NCI-H748 (cell line): ENCODE data around the gene TMEM184B.
"Not testable (repeated sequence)": the region's sequence is repeated elsewhere in the genome, so short reads cannot be mapped to it uniquely, and the experiment has no call there.

Experiments
- DNase-seq: peaks from one replicate; lab custom pipeline; 2025; ENCODE audit not compliant: unreplicated experiment; lab: John Stamatoyannopoulos, UW

The TMEM184B gene

GRCh38 chr22:38249803-38250642, 22.8 kb downstream of the TMEM184B start:
- DNase-seq, result no peak

- no peak for DNase-seq
These were observed 23.5 kb downstream of the TMEM184B start for GRCh38 chr22:38249301-38249700.

GRCh38 chr22:38248280-38248679, 24.5 kb downstream of the TMEM184B start:
- no peak for DNase-seq

DNA sequence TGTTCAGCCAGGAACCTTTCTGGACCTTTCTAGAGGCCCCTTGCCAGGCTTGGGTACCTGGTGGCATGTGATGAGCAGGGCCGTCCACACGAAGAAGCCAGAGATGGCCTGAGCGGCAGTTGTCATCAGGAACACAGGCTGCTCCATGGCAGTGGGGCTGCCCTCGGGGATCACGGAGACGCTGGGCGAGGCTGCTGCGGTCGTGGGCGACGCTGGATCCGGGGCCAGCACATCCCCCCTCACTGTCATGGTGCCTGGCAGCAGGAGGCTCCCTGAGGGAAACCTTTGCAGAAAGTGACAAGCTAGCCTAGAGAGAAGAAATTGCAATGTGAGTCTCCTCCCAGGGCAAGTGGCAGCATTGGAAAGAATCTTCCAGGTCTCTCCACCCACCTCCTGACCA, 25.1 kb downstream of the TMEM184B start:
- DNase-seq, result no peak

DNA sequence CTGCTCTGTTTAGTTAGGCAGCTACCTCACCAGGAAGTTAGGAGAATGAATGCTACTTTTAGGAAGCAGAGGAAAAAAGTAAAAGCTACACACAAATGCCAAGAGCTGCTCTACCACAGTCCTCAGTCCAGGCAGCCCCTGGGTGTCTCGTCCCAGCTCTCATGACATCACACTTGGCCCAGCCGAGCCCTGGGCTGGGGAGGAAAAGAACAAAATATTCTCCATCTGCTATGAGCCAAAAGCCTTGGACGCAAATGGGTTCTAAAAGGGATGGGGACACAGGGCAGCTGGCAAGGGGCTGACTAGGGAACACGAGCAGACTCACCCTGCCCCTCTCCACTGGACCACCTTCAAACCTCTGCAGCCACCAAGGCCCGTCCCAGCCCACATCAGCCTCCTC, 26.1 kb downstream of the TMEM184B start:
- no peak for DNase-seq

GRCh38 chr22:38246046-38246658, 26.7 kb downstream of the TMEM184B start:
- no peak for DNase-seq

- no peak for DNase-seq
These were observed 28.7 kb downstream of the TMEM184B start for GRCh38 chr22:38244106-38244505.

- peak; percentile 94 for DNase-seq
These were observed 29.6 kb downstream of the TMEM184B start for GRCh38 chr22:38243007-38243765.

GRCh38 chr22:38240734-38241252, 32.0 kb downstream of the TMEM184B start:
- no peak for DNase-seq

DNA sequence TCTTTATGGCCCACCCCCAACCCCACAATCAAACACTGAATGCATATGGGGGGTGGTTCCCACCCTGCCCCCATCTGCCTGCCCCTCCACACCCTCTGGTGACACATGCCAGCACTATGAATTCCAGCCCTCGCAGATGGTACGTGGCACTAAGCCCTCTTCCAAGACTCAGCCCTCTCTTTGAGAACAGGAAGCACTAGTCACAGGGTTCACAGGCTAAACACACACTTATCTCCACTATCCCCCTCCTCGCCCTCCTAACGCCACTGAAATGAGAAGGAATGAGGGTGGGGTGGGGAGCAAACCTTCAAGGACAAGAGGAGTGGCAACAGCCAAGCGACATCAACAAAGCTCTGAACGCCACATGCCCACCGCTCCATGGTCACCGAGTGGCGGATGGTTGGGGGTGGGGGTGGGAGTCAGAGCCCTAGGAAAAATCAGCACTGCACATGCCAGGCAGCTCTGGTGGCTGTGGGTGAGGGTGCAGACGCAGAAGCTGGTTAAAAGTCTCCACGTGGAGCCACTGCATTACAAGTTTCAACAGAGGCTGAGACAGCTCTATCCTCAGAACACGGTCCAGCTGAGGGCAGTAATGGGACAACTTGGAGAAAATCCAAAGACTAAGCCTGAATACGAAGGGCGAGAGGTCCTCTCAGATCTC, 33.6 kb downstream of the TMEM184B start:
- DNase-seq, result no peak

- DNase-seq, result no peak
These were observed 34.2 kb downstream of the TMEM184B start for GRCh38 chr22:38238519-38239071.

GRCh38 chr22:38236786-38237185, 36.0 kb downstream of the TMEM184B start:
- DNase-seq, result no peak

DNA sequence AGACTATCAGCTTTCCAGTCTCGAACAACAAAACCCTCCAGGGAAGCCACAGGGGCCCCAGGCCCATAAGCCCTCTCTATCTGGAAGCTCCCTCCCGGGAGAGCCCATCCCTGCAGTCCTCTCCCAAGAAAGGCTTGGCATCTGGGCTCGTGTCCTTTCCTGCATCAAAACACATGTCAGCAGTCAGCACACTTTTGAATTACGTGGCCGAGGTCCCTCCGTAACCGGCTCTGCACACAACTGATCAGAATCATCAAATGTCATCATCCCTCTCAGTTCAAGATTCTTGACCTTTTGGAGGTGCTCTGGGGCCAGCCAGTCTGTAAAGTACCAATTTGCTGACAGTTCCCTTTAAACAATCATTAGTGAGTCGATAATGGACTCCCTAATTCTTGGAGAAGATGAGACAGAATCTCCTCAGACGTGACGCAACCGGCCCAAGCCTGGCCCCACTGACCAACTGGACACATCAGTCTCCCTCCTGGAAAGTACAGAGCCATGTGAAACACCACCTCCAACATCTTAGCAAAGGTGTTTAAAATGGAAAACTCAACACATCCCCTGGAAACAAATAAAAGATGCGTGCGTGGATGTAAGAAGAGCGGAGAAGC, 37.5 kb downstream of the TMEM184B start:
- no peak for DNase-seq

DNA sequence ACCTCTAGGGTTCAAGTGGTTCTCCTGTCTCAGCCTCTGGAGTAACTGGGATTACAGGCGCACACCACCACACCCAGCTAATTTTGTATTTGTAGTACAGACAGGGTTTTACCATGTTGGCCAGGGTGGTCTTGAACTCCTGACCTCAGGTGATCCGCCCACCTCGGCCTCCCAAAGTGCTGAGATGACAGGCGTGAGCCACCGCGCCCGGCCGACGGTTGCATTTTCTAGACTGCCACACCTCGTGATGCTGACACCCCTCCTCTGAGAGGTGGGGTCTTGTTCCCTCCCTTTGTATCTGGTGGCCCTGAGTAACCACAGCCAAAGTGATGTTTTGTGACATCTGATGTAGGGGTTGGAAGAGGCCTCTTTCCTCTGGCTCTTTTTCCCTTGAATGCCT, 39.0 kb downstream of the TMEM184B start:
- not testable (repeated sequence) for DNase-seq

DNA sequence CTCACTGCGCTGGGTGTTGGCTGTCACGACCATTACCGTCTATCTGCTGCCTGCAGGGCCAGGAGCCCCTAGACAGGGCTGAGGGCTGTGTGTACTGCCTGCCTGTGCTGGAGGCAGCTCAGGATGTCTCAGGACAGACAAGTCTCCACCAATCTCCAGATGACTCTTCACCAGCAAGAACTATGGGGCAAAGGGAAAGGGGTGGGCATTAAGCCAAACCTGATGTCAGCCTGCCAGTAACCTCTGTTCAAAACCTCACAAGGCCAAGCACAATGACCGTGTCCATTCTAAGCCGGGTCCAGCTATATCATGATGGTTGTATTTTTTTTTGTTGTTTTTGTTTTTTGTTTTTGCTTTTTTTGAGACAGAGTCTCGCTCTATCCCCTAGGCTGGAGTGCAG, 39.4 kb downstream of the TMEM184B start:
- DNase-seq, result no peak

DNA sequence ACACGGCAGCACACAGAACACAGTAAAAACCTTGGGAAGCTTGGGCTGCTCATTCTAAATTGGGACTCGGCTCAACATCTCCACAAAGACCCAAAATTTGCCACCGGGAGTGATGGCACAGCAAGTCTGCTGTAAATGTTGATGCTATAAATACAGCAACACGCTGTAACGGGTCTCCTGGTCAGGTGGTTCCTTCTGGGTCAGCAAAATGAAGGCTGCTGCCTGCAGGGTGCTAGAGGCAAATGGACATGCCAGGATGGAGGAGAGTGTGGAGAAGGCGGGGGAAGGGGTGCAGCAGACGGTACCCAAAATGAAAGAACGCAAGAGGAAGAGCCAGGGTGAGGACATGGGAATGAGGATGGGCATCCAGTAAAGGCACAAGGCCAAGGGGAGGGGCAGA, 40.6 kb downstream of the TMEM184B start:
- no peak for DNase-seq

DNA sequence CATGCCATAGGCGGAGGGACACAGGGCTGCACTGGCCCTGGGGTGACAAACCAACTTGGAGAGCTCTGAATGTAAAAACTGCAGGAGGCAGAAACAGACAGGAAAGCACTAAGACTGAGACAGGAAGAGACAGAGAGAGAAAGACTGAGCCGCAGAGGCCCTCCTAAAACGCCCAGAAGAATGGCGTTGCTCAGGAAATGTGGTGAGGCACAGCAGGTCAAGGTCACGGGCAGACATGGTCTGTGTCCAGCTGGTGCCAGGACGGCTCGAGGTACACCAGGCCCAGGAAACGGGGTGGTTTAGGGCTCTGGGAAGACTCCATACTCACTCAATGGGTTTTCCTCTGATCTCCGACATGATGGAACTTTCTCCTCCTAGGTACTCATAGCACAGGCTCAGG, 41.9 kb downstream of the TMEM184B start:
- no peak for DNase-seq

DNA sequence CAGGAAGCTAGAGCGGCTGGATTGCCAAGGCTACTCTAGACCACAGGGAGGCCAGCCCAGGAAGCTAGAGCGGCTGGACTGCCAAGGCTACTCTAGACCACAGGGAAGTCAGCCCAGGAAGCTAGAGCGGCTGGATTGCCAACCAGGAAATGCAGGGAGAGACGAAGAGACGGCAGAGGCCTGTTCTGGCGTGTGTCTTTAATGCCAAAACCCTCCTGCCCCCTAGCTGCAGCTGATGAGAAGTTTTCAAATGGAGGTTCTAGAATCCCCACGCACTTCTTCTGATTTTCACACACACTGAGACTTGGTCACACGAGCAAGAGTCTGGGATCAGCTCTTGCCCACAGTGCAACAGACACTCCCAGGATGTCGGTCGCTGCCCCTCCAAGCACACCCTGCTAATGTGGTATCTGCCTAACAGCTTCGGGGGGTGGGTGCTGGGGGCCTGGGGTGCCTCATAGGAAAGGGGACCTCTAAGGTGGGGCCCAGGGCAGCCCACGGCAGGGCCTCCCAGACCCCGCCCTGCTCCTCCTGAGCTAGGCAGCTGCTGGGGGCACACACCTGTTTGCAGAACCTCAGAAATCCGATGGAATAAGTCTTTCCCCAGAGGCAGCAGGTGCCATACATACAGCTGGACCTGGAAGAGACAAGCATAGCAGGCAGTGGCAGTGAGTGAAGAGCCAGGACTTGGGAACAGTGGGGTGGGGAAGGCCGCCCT, 42.5 kb downstream of the TMEM184B start:
- DNase-seq, result no peak

DNA sequence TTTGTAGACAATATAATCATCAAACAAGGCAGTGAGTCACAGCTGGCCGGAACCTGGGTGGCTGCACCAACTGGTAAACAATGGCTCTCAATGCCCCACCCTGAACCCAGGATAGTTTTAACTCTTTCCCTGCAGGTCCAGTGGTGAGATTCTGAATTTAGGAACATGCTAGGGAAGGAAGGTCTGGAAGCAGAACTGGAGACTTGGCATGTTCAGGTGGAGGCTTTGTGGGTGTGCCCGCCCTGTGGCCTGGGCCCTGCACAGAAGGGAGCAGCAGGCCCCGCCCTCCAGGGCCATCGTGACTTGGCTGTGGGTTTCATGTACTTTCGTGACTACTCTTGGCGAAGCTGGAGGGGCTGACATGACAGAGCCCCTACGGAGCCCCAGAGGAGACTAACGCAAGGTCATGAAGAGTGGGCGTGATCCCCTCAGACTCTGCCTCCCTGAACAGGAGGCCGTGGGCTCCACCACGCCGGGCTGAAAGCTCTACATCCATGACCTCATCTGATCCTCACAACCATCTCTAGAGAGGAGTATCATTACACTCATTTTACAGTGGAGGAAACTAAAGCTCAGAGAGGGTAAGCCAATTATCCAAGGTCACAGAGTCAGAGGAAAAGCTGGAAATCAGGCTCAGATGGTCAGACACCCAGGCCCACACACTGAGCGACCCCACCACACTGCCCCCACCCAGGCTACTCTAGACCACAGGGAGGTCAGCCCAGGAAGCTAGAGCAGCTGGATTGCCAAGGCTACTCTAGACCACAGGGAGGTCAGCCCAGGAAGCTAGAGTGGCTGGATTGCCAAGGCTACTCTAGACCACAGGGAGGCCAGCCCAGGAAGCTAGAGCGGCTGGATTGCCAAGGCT, 43.7 kb downstream of the TMEM184B start:
- DNase-seq, result no peak
